Trophoblast cell (in vitro differentiated cells and primary cell): ENCODE results near the gene MRPS6.

Source experiments
- DNase-seq, 2 donors: peaks; one replicate each; pipeline ENCODE4 v3.0.0-alpha.2; 2016
- H2AFZ ChIP-seq: 2 replicates; pipeline ENCODE4 v1.6.1; 2013; ENCODE audit warnings: low read length, moderate library complexity, mild to moderate bottlenecking; ENCODE audit not compliant: insufficient read depth, poor library complexity
- H2AK5ac ChIP-seq: 2 replicates; pipeline ENCODE4 v1.6.1; 2013; ENCODE audit warnings: mild to moderate bottlenecking, low read length
- H2BK120ac ChIP-seq: 2 replicates; pipeline ENCODE4 v1.6.1; 2013; ENCODE audit warnings: low read length, mild to moderate bottlenecking, moderate library complexity; ENCODE audit not compliant: insufficient read depth, poor library complexity
- H2BK12ac ChIP-seq: 2 replicates; pipeline ENCODE4 v1.6.1; 2013; ENCODE audit warnings: mild to moderate bottlenecking, low read length, moderate library complexity
- H2BK5ac ChIP-seq: 2 replicates; pipeline ENCODE4 v1.6.1; 2013; ENCODE audit warnings: low read length, low read depth, moderate library complexity, mild to moderate bottlenecking; ENCODE audit not compliant: poor library complexity
- H3K14ac ChIP-seq: 2 replicates; pipeline ENCODE4 v1.6.1; 2013; ENCODE audit warnings: mild to moderate bottlenecking, low read length
- H3K18ac ChIP-seq: 2 replicates; pipeline ENCODE4 v1.6.1; 2013; ENCODE audit warnings: mild to moderate bottlenecking, low read length
- H3K23ac ChIP-seq: 2 replicates; pipeline ENCODE4 v1.6.1; 2013; ENCODE audit warnings: low read length
- H3K27ac ChIP-seq: 2 replicates; pipeline ENCODE4 v1.5.1; 2013; ENCODE audit warnings: low read depth, mild to moderate bottlenecking, inconsistent platforms, low read length, moderate library complexity
- H3K27me3 ChIP-seq: 2 replicates; pipeline ENCODE4 v1.6.1; 2013; ENCODE audit warnings: inconsistent platforms, mild to moderate bottlenecking, low read length, moderate library complexity; ENCODE audit not compliant: insufficient read depth
- H3K36me3 ChIP-seq, 2 experiments: 1 replicate in 1 of 2; 2 replicates in 1 of 2; pipeline ENCODE4 v1.6.1; 2013; ENCODE audit warnings: low read length in 2 of 2, mild to moderate bottlenecking in 2 of 2, moderate library complexity in 1 of 2; ENCODE audit not compliant: insufficient read depth in 2 of 2, control insufficient read depth in 1 of 2
- H3K4ac ChIP-seq: 2 replicates; pipeline ENCODE4 v1.6.1; 2013; ENCODE audit warnings: low read depth, mild to moderate bottlenecking, low read length, moderate library complexity
- H3K4me1 ChIP-seq, 2 experiments: 1 replicate in 1 of 2; 2 replicates in 1 of 2; pipeline ENCODE4 v1.6.1; 2013; ENCODE audit warnings: low read length in 2 of 2, mild to moderate bottlenecking in 2 of 2, moderate library complexity in 1 of 2; ENCODE audit not compliant: insufficient read depth in 2 of 2, control insufficient read depth in 1 of 2
- H3K4me2 ChIP-seq: 2 replicates; pipeline ENCODE4 v1.6.1; 2013; ENCODE audit warnings: inconsistent platforms, mild to moderate bottlenecking, low read length, moderate library complexity
- H3K4me3 ChIP-seq: 2 replicates; pipeline ENCODE4 v1.5.1; 2013; ENCODE audit warnings: mild to moderate bottlenecking, low read depth, low read length, inconsistent platforms
- H3K79me1 ChIP-seq: one replicate; pipeline ENCODE4 v1.6.1; 2013; ENCODE audit warnings: low read length
- H3K79me2 ChIP-seq: 2 replicates; pipeline ENCODE4 v1.6.1; 2013; ENCODE audit warnings: low read length, mild to moderate bottlenecking; ENCODE audit not compliant: control insufficient read depth, insufficient read depth, poor library complexity
- H3K9ac ChIP-seq: 2 replicates; pipeline ENCODE4 v1.6.1; 2013; ENCODE audit warnings: mild to moderate bottlenecking, low read length
- H3K9me3 ChIP-seq: 2 replicates; pipeline ENCODE4 v1.6.1; 2013; ENCODE audit warnings: low read depth, mild to moderate bottlenecking, control low read depth, inconsistent platforms, low read length; ENCODE audit not compliant: insufficient read depth
- H4K12ac ChIP-seq: 2 replicates; pipeline ENCODE4 v1.6.1; 2013; ENCODE audit warnings: low read depth, mild to moderate bottlenecking, low read length, moderate library complexity
- H4K8ac ChIP-seq: 2 replicates; pipeline ENCODE4 v1.6.1; 2013; ENCODE audit warnings: low read depth, mild to moderate bottlenecking, low read length, moderate library complexity
- H4K91ac ChIP-seq: one replicate; pipeline ENCODE4 v1.6.1; 2013; ENCODE audit warnings: low read depth, mild to moderate bottlenecking, low read length, moderate library complexity
- WGBS: extraction: QIAGEN DNeasy Blood & Tissue Kit; methylation state at CpG from one replicate; pipeline ENCODE4 v1.1.7; 2013; ENCODE audit warnings: missing lambda C conversion rate; ENCODE audit not compliant: insufficient read length, insufficient coverage; ENCODE audit errors: extremely low coverage; 5-methylcytosine and 5-hydroxymethylcytosine counted together

MRPS6 gene

DNA sequence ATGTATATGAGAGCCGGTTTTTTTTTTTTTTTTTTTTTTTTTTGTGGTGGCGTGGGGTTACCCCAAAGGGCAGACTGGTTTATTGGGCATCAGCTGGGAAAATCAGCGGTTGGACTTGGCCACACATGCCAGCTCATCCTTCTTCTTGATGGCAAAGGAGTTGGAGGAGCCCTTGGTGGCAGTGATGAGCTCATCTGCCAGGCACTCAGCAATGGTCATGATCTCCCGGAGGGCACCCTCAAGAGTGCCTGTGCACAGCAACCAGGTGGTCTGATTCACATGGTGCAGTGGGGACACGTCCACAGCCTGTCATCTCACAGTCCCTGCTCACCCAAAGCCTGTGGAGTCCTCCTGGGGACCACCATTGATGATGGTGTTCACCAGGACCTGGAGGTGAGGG lies 62.0 kb downstream of the MRPS6 start:
- Histone ChIP-seq H3K36me3 (peaks cover 11 to 15% of the 10 kb centered on the region in 2 experiments), H4K12ac (no peak overlapping the region), H3K4me3 (no peak overlapping the region), H3K4me2 (no peak overlapping the region), H2BK120ac (no peak overlapping the region), H4K8ac (no peak overlapping the region), H3K14ac (no peak overlapping the region), H3K23ac (no peak overlapping the region), H3K27ac (no peak overlapping the region), H2BK12ac (no peak overlapping the region), H4K91ac (no peak overlapping the region), H3K18ac (no peak overlapping the region), H3K27me3 (no peaks in the 10 kb centered on the region), H2AFZ (no peak overlapping the region), H3K79me1 (peaks cover 5% of the 10 kb centered on the region), H3K79me2 (peaks cover 5% of the 10 kb centered on the region), H3K4me1 (peaks cover 3 to 12% of the 10 kb centered on the region in 2 experiments), H2BK5ac (no peak overlapping the region), H3K9ac (no peak overlapping the region), H3K4ac (no peak overlapping the region), H2AK5ac (no peak overlapping the region), H3K9me3 (peaks cover 2% of the 10 kb centered on the region)
- WGBS, result no CpG with 5 or more reads among the region's 5 CpGs
- no peak for DNase-seq

DNA sequence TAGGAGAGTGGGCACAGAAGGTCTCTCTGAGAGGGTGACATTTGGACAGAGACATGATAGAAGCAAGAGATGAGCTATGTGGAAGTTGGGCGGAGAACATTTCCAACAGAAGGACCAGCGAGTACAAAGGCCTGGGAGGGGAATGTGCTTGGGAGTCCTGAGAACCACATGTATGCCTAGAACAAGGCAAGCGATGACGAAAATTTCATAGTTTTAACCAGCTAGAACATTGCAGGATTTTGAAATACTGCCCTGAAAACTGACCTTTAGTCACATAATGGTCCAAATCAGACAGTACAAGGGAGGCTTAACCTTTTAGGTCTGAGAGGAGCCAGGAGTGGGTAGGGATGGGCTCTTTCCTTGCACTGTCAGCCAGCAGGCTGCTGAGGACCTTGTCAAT lies 68.0 kb downstream of the MRPS6 start:
- DNase-seq, result peak; percentile 10 to 45
- H3K4me3 ChIP-seq, result no peak overlapping the region
- no peak overlapping the region for H3K14ac ChIP-seq
- H4K8ac ChIP-seq, result no peak overlapping the region
- no peak overlapping the region for H2AK5ac ChIP-seq
- H3K27me3 ChIP-seq, result no peaks in the 10 kb centered on the region
- no peaks in the 10 kb centered on the region for H3K79me1 ChIP-seq
- no peak overlapping the region for H2BK5ac ChIP-seq
- H4K91ac ChIP-seq, result no peak overlapping the region
- H3K27ac ChIP-seq, result no peak overlapping the region
- peaks cover 21 to 25% of the 10 kb centered on the region in 2 experiments for H3K36me3 ChIP-seq
- H2BK120ac ChIP-seq, result no peak overlapping the region
- H2BK12ac ChIP-seq, result no peak overlapping the region
- no peak overlapping the region for H4K12ac ChIP-seq
- no peaks in the 10 kb centered on the region for H3K79me2 ChIP-seq
- no peak overlapping the region for H3K23ac ChIP-seq
- no peaks in the 10 kb centered on the region for H3K4me1 ChIP-seq
- H2AFZ ChIP-seq, result no peak overlapping the region
- no CpG with 5 or more reads among the region's 4 CpGs for WGBS
- H3K4ac ChIP-seq, result no peak overlapping the region
- no peak overlapping the region for H3K4me2 ChIP-seq
- no peak overlapping the region for H3K9ac ChIP-seq
- H3K9me3 ChIP-seq, result peaks cover 10% of the 10 kb centered on the region
- H3K18ac ChIP-seq, result no peak overlapping the region

DNA sequence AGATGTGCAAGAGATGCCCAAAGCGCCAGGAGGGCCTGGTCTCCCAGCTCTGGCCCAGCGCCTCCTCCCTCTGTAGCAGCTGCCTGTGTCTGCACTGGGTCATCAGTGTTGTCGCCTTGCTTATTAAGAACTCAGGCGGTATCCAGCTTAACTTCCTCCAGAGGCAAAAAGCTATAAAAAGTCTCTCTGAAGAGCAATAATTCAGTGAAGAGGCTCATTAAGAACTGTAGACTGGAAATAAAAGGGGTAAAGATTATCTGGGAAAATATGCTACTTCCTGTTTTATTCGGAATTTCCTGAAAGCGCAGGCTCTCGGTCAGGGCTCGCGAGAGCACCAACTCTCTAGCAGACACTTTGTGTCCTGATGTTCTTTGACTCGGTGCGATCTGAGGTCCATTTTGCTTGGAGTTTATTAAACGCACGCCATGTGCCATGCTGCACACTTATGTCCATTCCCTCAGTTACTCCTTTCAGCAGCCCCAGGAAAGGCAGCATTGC lies 70.4 kb downstream of the MRPS6 start:
- Histone ChIP-seq H3K18ac (no peak overlapping the region), H2BK5ac (no peak overlapping the region), H3K36me3 (peaks cover 21 to 25% of the 10 kb centered on the region in 2 experiments), H2BK120ac (no peak overlapping the region), H2AK5ac (no peak overlapping the region), H4K12ac (no peak overlapping the region), H3K27ac (no peak overlapping the region), H2BK12ac (no peak overlapping the region), H4K91ac (no peak overlapping the region), H3K9me3 (peaks cover 10% of the 10 kb centered on the region), H2AFZ (no peak overlapping the region), H3K9ac (no peak overlapping the region), H3K79me2 (no peaks in the 10 kb centered on the region), H4K8ac (no peak overlapping the region), H3K4me1 (peaks cover 11 to 12% of the 10 kb centered on the region in 2 experiments), H3K14ac (no peak overlapping the region), H3K4me2 (no peak overlapping the region), H3K4me3 (no peak overlapping the region), H3K79me1 (no peaks in the 10 kb centered on the region), H3K4ac (no peak overlapping the region), H3K27me3 (no peaks in the 10 kb centered on the region), H3K23ac (no peak overlapping the region)
- no peak for DNase-seq
- WGBS, result no CpG with 5 or more reads among the region's 13 CpGs

GRCh38 chr21:34144224-34144623 lies 70.8 kb downstream of the MRPS6 start:
- Histone ChIP-seq H3K27me3 (no peaks in the 10 kb centered on the region), H2BK120ac (no peak overlapping the region), H4K91ac (no peak overlapping the region), H3K4ac (no peak overlapping the region), H2AK5ac (no peak overlapping the region), H3K18ac (no peak overlapping the region), H3K23ac (no peak overlapping the region), H3K79me2 (no peaks in the 10 kb centered on the region), H4K12ac (no peak overlapping the region), H3K9me3 (peaks cover 10% of the 10 kb centered on the region), H2AFZ (no peak overlapping the region), H3K79me1 (no peaks in the 10 kb centered on the region), H3K4me3 (no peak overlapping the region), H3K4me1 (peaks cover 12 to 14% of the 10 kb centered on the region in 2 experiments), H3K27ac (no peak overlapping the region), H4K8ac (no peak overlapping the region), H3K9ac (no peak overlapping the region), H2BK12ac (no peak overlapping the region), H2BK5ac (no peak overlapping the region), H3K36me3 (peaks cover 21 to 25% of the 10 kb centered on the region in 2 experiments), H3K14ac (no peak overlapping the region), H3K4me2 (no peak overlapping the region)
- no peak for DNase-seq
- WGBS, result no CpG with 5 or more reads among the region's 6 CpGs
